PC-9 (cell line): Measurements from ENCODE around the gene PDP2.

Experiments used
- CTCF ChIP-seq: fragments of 200-600 bp; sonication (generic); conservative IDR thresholded peaks from 2 replicates; pipeline ENCODE4 v1.6.1; 2017; ENCODE audit warnings: mixed run types, antibody characterized with exemption, mild to moderate bottlenecking, moderate library complexity
- EZH2 ChIP-seq: fragments of 200-600 bp; sonication (generic); IDR thresholded peaks from 2 replicates; pipeline ENCODE4 v1.8.0; 2017; ENCODE audit warnings: antibody characterized with exemption, low read depth

- TF ChIP-seq CTCF = no peak
- TF ChIP-seq EZH2 = no peak
Observed at GRCh38 chr16:66900721-66901441, 20.6 kb downstream of the PDP2 start.
